HepG2 (cell line): ENCODE results near the gene FCMR.

Experiments
- ETV6 ChIP-seq: sonication (generic); formaldehyde crosslinking; conservative IDR thresholded peaks from 2 replicates; pipeline ENCODE4 v1.4.0; 2020; ENCODE audit warnings: missing genetic modification reagents
- KAT8 ChIP-seq: IDR thresholded peaks from 2 replicates; pipeline ENCODE4 v1.6.1; 2016; ENCODE audit warnings: missing genetic modification reagents, missing compliant biosample characterization
- MAX ChIP-seq: IDR thresholded peaks from 2 replicates; pipeline ENCODE4 v1.6.1; 2012; ENCODE audit warnings: inconsistent platforms
- UBTF ChIP-seq: sonication (generic); formaldehyde crosslinking; IDR thresholded peaks from 2 replicates; pipeline ENCODE4 v1.4.0; 2020; ENCODE audit warnings: mild to moderate bottlenecking, missing genetic modification reagents
- ZBTB1 ChIP-seq: sonication (generic); formaldehyde crosslinking; IDR thresholded peaks from 2 replicates; pipeline ENCODE4 v1.4.0; 2020; ENCODE audit warnings: missing genetic modification reagents, borderline replicate concordance

GRCh38 chr1:206883876-206884275 lies 37.9 kb downstream of the FCMR start:
- TF ChIP-seq ETV6 (CRISPR knock-in tag) (no peak), MAX (no peak), KAT8 (CRISPR knock-in tag) (no peak), UBTF (CRISPR knock-in tag) (no peak), ZBTB1 (CRISPR knock-in tag) (no peak)
